ENCODE measurements around the gene ANO1.

DNA sequence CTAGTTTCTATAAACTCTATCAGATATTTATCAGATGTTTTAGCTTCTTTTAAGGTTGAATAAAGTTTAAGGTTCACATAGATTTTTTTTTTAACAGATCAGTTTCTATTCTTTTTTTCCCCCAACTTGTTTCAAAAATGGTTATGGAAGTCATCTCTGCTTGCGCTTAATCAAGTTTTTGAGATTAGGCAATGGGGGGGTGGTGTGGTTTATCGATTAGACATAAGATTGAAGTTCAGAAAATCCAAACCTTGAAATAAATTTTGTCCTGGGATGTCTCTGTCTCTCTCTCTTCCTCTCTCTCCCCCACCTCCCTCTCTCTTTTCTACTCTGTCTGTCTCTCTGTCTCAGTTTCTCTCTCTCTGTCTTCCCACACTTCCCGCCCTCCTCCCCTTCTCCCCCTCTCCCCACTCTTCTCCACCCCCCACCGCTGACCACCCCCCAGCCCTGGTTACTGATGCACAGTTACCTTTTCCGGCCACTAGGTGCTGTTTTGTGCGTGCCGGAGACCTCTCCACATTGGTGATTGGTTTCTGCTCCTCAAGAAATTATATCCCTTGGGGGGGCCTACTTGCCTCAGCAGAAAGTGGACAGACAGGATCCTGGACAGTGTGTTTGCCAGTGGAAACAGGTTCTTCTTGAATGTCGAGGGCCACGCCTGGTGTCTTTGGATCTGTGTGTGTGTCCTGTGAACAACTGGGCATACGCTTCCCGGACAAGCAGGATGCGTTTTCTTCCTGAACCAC lies 29.7 kb upstream of the ANO1 start:
- TF ChIP-seq, protein P1, sequence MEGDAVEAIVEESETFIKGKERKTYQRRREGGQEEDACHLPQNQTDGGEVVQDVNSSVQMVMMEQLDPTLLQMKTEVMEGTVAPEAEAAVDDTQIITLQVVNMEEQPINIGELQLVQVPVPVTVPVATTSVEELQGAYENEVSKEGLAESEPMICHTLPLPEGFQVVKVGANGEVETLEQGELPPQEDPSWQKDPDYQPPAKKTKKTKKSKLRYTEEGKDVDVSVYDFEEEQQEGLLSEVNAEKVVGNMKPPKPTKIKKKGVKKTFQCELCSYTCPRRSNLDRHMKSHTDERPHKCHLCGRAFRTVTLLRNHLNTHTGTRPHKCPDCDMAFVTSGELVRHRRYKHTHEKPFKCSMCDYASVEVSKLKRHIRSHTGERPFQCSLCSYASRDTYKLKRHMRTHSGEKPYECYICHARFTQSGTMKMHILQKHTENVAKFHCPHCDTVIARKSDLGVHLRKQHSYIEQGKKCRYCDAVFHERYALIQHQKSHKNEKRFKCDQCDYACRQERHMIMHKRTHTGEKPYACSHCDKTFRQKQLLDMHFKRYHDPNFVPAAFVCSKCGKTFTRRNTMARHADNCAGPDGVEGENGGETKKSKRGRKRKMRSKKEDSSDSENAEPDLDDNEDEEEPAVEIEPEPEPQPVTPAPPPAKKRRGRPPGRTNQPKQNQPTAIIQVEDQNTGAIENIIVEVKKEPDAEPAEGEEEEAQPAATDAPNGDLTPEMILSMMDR (IDR thresholded peaks at IDR 0.05 in 2 of 3, conservative IDR thresholded peaks at IDR 0.05 in 1 of 3; ENCODE audit: borderline replicate concordance in 1 of 3, insufficient read depth in 1 of 3, low read depth in 2 of 3, low read length in 2 of 3): peak; percentile 41 to 75 (median 74); a peak in 5 of 6 replicates
- TF ChIP-seq ZFX (IDR thresholded peaks at IDR 0.05) (no peak), EZH2phosphoT487 (IDR thresholded peaks at IDR 0.05; ENCODE audit: borderline replicate concordance) (no peak), SP1 (IDR thresholded peaks at IDR 0.05; ENCODE audit: low read depth) (peak; percentile 42; the same call in 1 of the 2 replicates), EZH2 (IDR thresholded peaks at IDR 0.05) (no peak), YY1 (IDR thresholded peaks at IDR 0.05; ENCODE audit: extremely low read depth, insufficient replicate concordance, low read depth, low read length) (no peak), CEBPB (IDR thresholded peaks at IDR 0.05; ENCODE audit: low read depth) (no peak), EGR1 (IDR thresholded peaks at IDR 0.05; ENCODE audit: low read depth) (no peak), POLR2A (IDR thresholded peaks at IDR 0.05; ENCODE audit: borderline replicate concordance, extremely low read depth, insufficient read depth, insufficient read length) (no peak), SRF (IDR thresholded peaks at IDR 0.05; ENCODE audit: low read depth) (no peak)
- TF ChIP-seq, protein P2, sequence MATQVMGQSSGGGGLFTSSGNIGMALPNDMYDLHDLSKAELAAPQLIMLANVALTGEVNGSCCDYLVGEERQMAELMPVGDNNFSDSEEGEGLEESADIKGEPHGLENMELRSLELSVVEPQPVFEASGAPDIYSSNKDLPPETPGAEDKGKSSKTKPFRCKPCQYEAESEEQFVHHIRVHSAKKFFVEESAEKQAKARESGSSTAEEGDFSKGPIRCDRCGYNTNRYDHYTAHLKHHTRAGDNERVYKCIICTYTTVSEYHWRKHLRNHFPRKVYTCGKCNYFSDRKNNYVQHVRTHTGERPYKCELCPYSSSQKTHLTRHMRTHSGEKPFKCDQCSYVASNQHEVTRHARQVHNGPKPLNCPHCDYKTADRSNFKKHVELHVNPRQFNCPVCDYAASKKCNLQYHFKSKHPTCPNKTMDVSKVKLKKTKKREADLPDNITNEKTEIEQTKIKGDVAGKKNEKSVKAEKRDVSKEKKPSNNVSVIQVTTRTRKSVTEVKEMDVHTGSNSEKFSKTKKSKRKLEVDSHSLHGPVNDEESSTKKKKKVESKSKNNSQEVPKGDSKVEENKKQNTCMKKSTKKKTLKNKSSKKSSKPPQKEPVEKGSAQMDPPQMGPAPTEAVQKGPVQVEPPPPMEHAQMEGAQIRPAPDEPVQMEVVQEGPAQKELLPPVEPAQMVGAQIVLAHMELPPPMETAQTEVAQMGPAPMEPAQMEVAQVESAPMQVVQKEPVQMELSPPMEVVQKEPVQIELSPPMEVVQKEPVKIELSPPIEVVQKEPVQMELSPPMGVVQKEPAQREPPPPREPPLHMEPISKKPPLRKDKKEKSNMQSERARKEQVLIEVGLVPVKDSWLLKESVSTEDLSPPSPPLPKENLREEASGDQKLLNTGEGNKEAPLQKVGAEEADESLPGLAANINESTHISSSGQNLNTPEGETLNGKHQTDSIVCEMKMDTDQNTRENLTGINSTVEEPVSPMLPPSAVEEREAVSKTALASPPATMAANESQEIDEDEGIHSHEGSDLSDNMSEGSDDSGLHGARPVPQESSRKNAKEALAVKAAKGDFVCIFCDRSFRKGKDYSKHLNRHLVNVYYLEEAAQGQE (IDR thresholded peaks at IDR 0.05; ENCODE audit: low read depth): no peak

Measured in HCT116 (cell line).